Activated B cell treated with CpG ODN at 0.5 μM for 24 hours (primary cell): ENCODE measurements around the gene PRPF6. TPM values are rescaled to one million over a fixed set of nuclear protein-coding genes. Genes with fewer than 3 reads are reported as not detected.

Experiments used
- ATAC-seq: fragments of 200-7000 bp; cut with Tn5 transposase; one replicate; pipeline ENCODE4 v1.10.0; 2021; ENCODE audit warnings: low read depth, mild to moderate bottlenecking, moderate library complexity
- CTCF ChIA-PET: fragments of 350-600 bp; sonication (Branson Sonifier 250); formaldehyde crosslinking; loops from one replicate; lab custom pipeline; 2021; ENCODE audit warnings: antibody characterized with exemption; lab: Charles Lee
- POLR2A ChIA-PET: fragments of 350-600 bp; sonication (Branson Sonifier 250); formaldehyde crosslinking; loops from one replicate; lab custom pipeline; 2021; ENCODE audit warnings: antibody characterized with exemption; lab: Charles Lee
- DNase-seq: peaks from one replicate; pipeline ENCODE4 v3.0.0; 2022
- H3K27ac Mint-ChIP-seq: one replicate; pipeline ENCODE4 v1.8.0; 2020; ENCODE audit warnings: mixed read lengths
- H3K27me3 Mint-ChIP-seq: one replicate; pipeline ENCODE4 v1.8.0; 2021; ENCODE audit warnings: mixed read lengths
- H3K36me3 Mint-ChIP-seq: one replicate; pipeline ENCODE4 v1.8.0; 2021; ENCODE audit warnings: low read depth, mixed read lengths
- H3K4me1 Mint-ChIP-seq: one replicate; pipeline ENCODE4 v1.8.0; 2021; ENCODE audit warnings: mixed read lengths
- H3K4me3 Mint-ChIP-seq: one replicate; pipeline ENCODE4 v1.8.0; 2020; ENCODE audit warnings: mild to moderate bottlenecking, mixed read lengths
- H3K9me3 Mint-ChIP-seq: one replicate; pipeline ENCODE4 v1.8.0; 2020; ENCODE audit warnings: mixed read lengths
- CTCF ChIP-seq: fragments of 200-600 bp; IDR thresholded peaks from one replicate; pipeline ENCODE4 v1.8.0; 2022; ENCODE audit warnings: antibody characterized with exemption, mild to moderate bottlenecking
- intact Hi-C: fragments of 100-400 bp; cut with micrococcal nuclease; formaldehyde crosslinking; loops from one replicate; pipeline ENCODE4 v1.15.1; 2024
- total RNA-seq: library from RNA; stranded (reverse); gene quantifications from 2 replicates; pipeline ENCODE4 v1.2.3, GENCODE V29; 2022

PRPF6 gene
- total RNA-seq, 1 donor from 2014 or later = 75.8 TPM

- intact Hi-C loops = no loop called here
- no peak for TF ChIP-seq CTCF
- no peak for DNase-seq
- POLR2A ChIA-PET = interaction anchor here (1.2 to 2.1 kb wide), 3 partner anchors 22 to 80 kb away, joined by 5 to 9 read pairs (median 6); partner anchors contain the start of genes OPRL1, RGS19 and TCEA2
- H3K27me3 Mint-ChIP-seq = peaks cover 11% of the 10 kb centered on the region
- no peaks in the 10 kb centered on the region for H3K36me3 Mint-ChIP-seq
- CTCF ChIA-PET = interaction anchor here (1.3 to 4.9 kb wide), 7 partner anchors 18 to 502 kb away, joined by 3 to 57 read pairs (median 12); partner anchors contain the start of genes PRPF6 and PTK6
- ATAC-seq = no peak
- H3K4me1 Mint-ChIP-seq = peaks cover 15% of the 10 kb centered on the region
- H3K4me3 Mint-ChIP-seq = peak overlapping the region; percentile 32
- H3K27ac Mint-ChIP-seq = no peak overlapping the region
- H3K9me3 Mint-ChIP-seq = no peaks in the 10 kb centered on the region
Observed at GRCh38 chr20:64040231-64041039, 59.5 kb downstream of the PRPF6 start.

GRCh38 chr20:64041040-64041780 is 60.3 kb downstream of the PRPF6 start:
- ChIA-PET CTCF (interaction anchor here (1.3 to 4.9 kb wide), 3 partner anchors 25 to 79 kb away, joined by 3 to 57 read pairs (median 12); no protein-coding TSS in a partner anchor), POLR2A (interaction anchor here (0.7 to 2.1 kb wide), 6 partner anchors 21 to 619 kb away, joined by 3 to 9 read pairs (median 6); partner anchors contain the start of genes OPRL1, RGS19 and TCEA2)
- H3K36me3 Mint-ChIP-seq = no peaks in the 10 kb centered on the region
- DNase-seq (no peak), ATAC-seq (no peak)
- intact Hi-C loops = no loop called here
- H3K27ac Mint-ChIP-seq = no peak overlapping the region
- peaks cover 16% of the 10 kb centered on the region for H3K27me3 Mint-ChIP-seq
- no peaks in the 10 kb centered on the region for H3K9me3 Mint-ChIP-seq
- H3K4me3 Mint-ChIP-seq = peak overlapping the region; percentile 32
- no peak for TF ChIP-seq CTCF
- peaks cover 15% of the 10 kb centered on the region for H3K4me1 Mint-ChIP-seq

- Mint-ChIP-seq H3K27ac (no peak overlapping the region), H3K27me3 (peaks cover 20% of the 10 kb centered on the region), H3K36me3 (no peaks in the 10 kb centered on the region), H3K9me3 (no peaks in the 10 kb centered on the region), H3K4me1 (peaks cover 15% of the 10 kb centered on the region), H3K4me3 (peak overlapping the region; percentile 15)
- CTCF ChIA-PET = interaction anchor here (1.3 kb wide), 1 partner anchor 27 kb away, joined by 3 read pairs; no protein-coding TSS in a partner anchor
- no peak for ATAC-seq
- no peak for DNase-seq
- intact Hi-C loops = no loop called here
- no peak for TF ChIP-seq CTCF
- POLR2A ChIA-PET = interaction anchor here (0.7 to 2.1 kb wide), 4 partner anchors 21 to 620 kb away, joined by 3 to 7 read pairs (median 4); partner anchors contain the start of genes OPRL1, RGS19 and TCEA2
Observed at GRCh38 chr20:64041781-64042053, 60.8 kb downstream of the PRPF6 start.

- intact Hi-C loops = no loop called here
- no peaks in the 10 kb centered on the region for H3K36me3 Mint-ChIP-seq
- H3K4me1 Mint-ChIP-seq = peaks cover 15% of the 10 kb centered on the region
- no peaks in the 10 kb centered on the region for H3K9me3 Mint-ChIP-seq
- ChIA-PET CTCF (interaction anchor here (1.3 kb wide), 1 partner anchor 26 kb away, joined by 3 read pairs; no protein-coding TSS in a partner anchor), POLR2A (interaction anchor here (0.7 to 2.1 kb wide), 5 partner anchors 20 to 620 kb away, joined by 3 to 7 read pairs (median 3); partner anchors contain the start of genes OPRL1, RGS19 and TCEA2)
- H3K27me3 Mint-ChIP-seq = peaks cover 25% of the 10 kb centered on the region
- H3K4me3 Mint-ChIP-seq = peak overlapping the region; percentile 72
- TF ChIP-seq CTCF = no peak
- DNase-seq (no peak), ATAC-seq (no peak)
- H3K27ac Mint-ChIP-seq = no peak overlapping the region
Observed at GRCh38 chr20:64042054-64042781, 61.3 kb downstream of the PRPF6 start.
